ENCODE results near the gene DKC1.
A peak's percentile ranks its signal among the peaks of the same experiment; 100 is the strongest.

DNA sequence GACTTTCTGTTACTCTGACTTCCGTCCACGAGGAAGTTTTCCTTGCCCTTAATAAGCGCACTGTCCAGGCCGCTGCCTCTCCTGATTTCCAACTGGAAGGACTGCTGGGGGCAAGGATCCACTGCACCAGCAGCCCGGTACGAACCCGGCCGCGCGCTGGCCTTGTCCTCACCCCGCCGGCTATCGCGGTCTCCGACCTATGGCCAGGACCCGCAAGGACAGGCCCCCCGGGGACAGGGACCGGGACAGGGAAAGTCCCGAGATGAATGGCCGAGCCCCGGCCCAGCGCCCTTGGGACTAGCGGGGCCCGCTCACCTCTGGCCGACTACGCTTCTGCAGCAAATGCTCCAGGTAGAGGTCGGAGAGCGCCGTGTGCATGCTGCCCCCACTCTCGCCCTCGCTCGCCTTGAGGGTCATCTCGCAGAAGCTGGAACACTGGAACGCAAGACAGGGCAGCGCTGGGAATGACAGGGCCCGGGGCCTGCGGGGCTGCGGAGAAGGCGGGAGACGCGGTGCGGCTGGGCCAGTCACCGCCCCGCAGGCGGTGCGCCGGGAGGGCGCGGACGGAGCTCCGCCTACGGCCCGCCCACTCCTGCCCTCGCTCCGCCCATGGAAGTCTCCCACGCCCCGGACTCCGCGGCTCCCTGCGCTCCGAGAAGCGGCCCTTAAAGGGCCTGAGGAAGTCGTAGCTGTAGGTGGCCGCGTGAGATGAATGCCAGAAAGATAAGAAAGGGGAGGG is 42.5 kb downstream of the DKC1 start, which contains the start of gene MPP1:
- TF ChIP-seq POLR2AphosphoS5 (IDR thresholded peaks at IDR 0.05; ENCODE audit: low read depth, low read length) (peak; percentile 72), CTCF (IDR thresholded peaks at IDR 0.05) (no peak), REST (IDR thresholded peaks at IDR 0.05; ENCODE audit: insufficient read depth in 1 of 2, low read depth in 2 of 2, low read length in 1 of 2) (0 out of 4 replicates have a peak, but pooled peaks of 1 of the 2 experiments have one; percentile 16)

All from Panc1 (cell line).